A549 treated with ZK216348 at 1 μM for 4 hours (cell line): ENCODE results near the gene CMTM3. TPM values are rescaled to one million over a fixed set of nuclear protein-coding genes. Genes with fewer than 3 reads are reported as not detected.

Experiments
- total RNA-seq: library from RNA; stranded (reverse); fragments of 200-300 nt; extraction: Qiagen RNA extraction; gene quantifications from 5 replicates; pipeline ENCODE4 v1.2.3, GENCODE V29; 2022; ENCODE audit warnings: low read depth

Gene CMTM3
- total RNA-seq: 80.4 to 87.8 TPM (median 84.8 TPM) in 5 replicates

GRCh38 chr16:66604376-66605176 is at the start of gene CMTM3:
Gene CMTM3 (plus strand): TSS chr16:66604704. CDS start chr16:66604806, 102 bp downstream.

DNA sequence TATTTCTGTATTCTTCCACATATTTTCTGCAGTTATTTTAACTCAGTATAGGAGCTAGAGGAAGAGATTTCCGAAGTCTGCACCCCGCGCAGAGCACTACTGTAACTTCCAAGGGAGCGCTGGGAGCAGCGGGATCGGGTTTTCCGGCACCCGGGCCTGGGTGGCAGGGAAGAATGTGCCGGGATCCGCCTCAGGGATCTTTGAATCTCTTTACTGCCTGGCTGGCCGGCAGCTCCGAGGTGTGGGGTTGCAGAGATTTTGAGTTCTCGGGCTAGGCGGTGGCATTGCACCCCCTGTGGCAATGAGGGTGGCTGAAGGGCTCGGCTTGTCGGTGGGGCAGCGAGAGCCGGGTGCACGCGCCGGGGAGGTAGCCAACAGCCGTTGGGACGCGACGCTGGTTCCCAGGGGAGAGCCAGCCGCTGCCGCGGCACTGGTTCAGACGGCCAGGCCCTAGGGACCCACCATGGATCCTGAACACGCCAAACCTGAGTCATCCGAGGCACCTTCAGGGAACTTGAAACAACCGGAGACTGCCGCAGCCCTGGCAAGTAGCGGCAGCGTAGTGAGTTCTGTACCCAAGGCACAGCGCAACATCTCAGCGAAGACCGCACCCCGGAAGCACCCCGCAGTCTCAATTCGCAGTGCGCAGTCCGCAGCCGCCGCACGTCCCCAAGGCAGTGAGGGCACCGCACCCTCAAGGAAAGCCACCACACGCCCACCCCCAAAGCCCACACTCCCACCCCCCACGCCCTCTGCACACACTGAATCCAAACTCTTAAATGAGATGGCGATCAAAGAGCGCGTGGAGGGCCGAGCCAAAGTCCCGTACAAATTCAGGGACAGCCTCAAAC is 38.2 kb upstream of the CMTM3 start, which contains the start of gene CMTM1:
TSS of gene CMTM1 (plus strand) at position 389 of the 851 bp plus-strand sequence. CDS start at position 464, 75 bp downstream.

DNA sequence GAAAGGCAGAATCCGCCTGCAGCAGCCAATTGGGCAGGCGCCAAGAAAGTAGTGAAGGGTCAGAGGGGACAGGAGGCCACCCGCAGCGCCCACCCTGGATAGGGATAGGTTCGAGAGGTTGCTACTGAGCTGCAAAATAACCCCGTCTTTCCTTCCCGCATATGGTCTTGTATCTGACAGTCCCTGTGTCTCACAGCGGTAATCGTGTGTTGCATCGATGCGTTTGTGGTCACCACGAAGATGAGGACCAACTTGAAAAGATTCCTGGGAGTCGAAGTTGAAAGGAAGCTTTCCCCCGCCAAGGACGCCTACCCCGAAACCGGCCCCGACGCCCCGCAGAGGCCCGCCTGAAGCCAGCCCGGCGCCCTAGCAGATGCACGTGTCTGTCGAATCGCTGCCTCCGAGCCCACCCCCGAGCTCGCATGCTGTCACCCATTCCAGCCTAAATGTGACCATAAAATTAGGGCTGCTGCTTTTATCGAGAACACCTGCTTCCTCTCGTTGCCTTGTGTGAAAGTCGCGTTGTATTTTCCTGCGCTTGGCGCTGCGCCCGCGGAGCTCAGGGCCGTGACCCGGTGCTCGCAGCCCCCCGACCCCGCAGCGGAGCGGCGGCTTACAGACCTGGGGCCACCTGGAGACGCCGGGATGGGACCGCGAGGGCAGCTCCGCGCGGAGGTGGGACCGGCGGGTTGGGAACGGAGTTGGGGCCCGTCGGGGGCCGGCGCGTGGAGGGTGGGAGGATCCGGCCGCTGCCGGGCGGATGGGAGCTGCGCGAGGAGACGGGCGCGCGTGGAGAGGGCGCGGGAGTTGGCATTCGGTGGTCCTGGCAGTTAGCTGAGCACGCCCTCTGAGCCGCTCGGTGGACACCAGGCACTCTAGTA is 25.6 kb upstream of the CMTM3 start, which contains the start of gene CMTM2:
TSS of gene CMTM2 (plus strand) at position 813 of the 881 bp plus-strand sequence. CDS start 145 bp downstream, outside the sequence.

Other genes with a start within 250 kb of the CMTM3 start
- 0.12 to 0.33 TPM (median 0.24 TPM) in 5 replicates for gene CDH5, start 238.0 kb upstream of the CMTM3 start, total RNA-seq
- gene BEAN1, start 177.4 kb upstream of the CMTM3 start, total RNA-seq: 2.8 to 5.1 TPM (median 3.8 TPM) in 5 replicates
- gene TK2, start 54.6 kb upstream of the CMTM3 start, total RNA-seq: 16.6 to 31.9 TPM (median 17.5 TPM) in 5 replicates
- 58.4 to 75.2 TPM (median 67.6 TPM) in 5 replicates for gene CKLF, start 52.1 kb upstream of the CMTM3 start, total RNA-seq
- 0.50 to 2.4 TPM (median 1.7 TPM) in 5 replicates for gene CMTM1, start 38.3 kb upstream of the CMTM3 start, total RNA-seq
- not detected in 5 replicates for gene CMTM2, start 25.2 kb upstream of the CMTM3 start, total RNA-seq
- gene CMTM4, start 92.0 kb downstream of the CMTM3 start, total RNA-seq: 18.3 to 39.6 TPM (median 32.5 TPM) in 5 replicates
- 36.4 to 56.4 TPM (median 52.1 TPM) in 5 replicates for gene DYNC1LI2, start 146.9 kb downstream of the CMTM3 start, total RNA-seq
- gene TERB1, start 196.9 kb downstream of the CMTM3 start, total RNA-seq: not detected in 5 replicates
- gene NAE1, start 226.3 kb downstream of the CMTM3 start, total RNA-seq: 44.4 to 75.3 TPM (median 66.9 TPM) in 5 replicates
- gene CA7, start 239.7 kb downstream of the CMTM3 start, total RNA-seq: not detected in 5 replicates